HG03575 (cell line): Measurements from ENCODE around the gene CADM4.
"Not testable (repeated sequence)": the region's sequence is repeated elsewhere in the genome, so short reads cannot be mapped to it uniquely, and the experiment has no call there.

ENCODE experiments used
- ATAC-seq: cut with Tn5 transposase; IDR thresholded peaks from one replicate; pipeline ENCODE4 v1.9.1; 2021; ENCODE audit not compliant: unreplicated experiment, insufficient number of reproducible peaks, low FRiP score; ENCODE audit errors: extremely low read depth

Gene CADM4

GRCh38 chr19:43639519-43640423 lies at the start of gene CADM4:
CADM4 (minus strand) TSS chr19:43639850; CDS start chr19:43639790, 60 bp downstream.
- no peak for ATAC-seq

- no peak for ATAC-seq
Observed at GRCh38 chr19:43688059-43688701, 48.5 kb upstream of the CADM4 start.

DNA sequence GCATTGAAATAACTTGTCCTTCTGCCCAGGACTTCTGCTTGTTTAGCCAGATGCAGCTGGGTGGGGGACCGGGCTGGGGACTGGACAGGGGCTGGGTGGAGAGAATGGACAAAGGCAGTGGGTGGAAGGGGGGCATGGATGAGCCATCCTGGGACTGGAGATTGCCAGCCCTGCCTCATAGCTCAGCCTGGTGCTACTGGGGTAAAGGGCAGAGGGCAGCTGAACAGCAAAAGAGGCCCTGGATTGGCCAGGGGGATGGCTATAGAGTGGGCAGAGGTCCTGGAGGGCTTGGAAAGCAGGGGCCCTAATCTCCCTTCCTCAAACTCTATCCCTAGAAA lies 48.0 kb upstream of the CADM4 start:
- ATAC-seq: no peak

GRCh38 chr19:43684326-43684725 lies 44.7 kb upstream of the CADM4 start:
- no peak for ATAC-seq

GRCh38 chr19:43683905-43684304 lies 44.3 kb upstream of the CADM4 start:
- no peak for ATAC-seq

- no peak for ATAC-seq
Observed at GRCh38 chr19:43682824-43683661, 43.4 kb upstream of the CADM4 start.

- not testable (repeated sequence) for ATAC-seq
Observed at GRCh38 chr19:43682269-43682668, 42.6 kb upstream of the CADM4 start.

GRCh38 chr19:43681821-43682220 lies 42.2 kb upstream of the CADM4 start:
- no peak for ATAC-seq

DNA sequence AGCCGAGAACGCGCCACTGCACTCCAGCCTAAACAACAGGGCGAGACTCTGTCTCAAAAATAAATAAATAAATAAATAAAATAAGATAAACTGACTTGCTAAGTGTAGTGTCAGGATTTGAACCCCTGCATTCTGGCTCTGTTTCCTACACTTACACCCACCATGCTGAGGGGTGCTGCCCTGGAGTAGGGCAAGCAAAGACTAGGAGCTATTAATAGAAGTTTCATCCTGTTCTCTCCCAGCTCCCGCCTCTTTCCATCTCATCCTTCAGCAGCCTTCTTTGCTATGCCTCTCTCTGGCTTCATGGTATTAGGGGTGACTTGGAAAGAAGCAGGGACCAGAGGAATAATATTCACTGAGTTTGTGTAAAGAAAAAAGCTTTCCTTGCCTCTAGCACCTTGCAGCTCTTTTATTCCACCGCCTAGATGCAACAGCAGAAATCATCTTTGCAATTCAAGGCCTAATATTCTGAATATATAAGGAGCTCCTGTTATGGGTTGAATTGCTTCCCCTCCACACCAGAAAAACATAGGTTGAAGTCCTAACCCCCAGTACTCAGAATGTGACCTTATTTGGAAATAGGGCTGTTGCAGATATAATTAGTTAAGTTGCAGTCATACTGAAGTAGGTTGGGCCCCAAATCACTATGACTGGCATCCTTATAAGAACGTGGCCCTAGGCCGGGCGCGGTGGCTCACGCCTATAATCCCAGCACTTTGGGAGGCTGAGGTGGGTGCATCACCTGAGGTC lies 39.0 kb upstream of the CADM4 start:
- ATAC-seq: no peak

GRCh38 chr19:43675906-43676305 lies 36.3 kb upstream of the CADM4 start:
- ATAC-seq: no peak

DNA sequence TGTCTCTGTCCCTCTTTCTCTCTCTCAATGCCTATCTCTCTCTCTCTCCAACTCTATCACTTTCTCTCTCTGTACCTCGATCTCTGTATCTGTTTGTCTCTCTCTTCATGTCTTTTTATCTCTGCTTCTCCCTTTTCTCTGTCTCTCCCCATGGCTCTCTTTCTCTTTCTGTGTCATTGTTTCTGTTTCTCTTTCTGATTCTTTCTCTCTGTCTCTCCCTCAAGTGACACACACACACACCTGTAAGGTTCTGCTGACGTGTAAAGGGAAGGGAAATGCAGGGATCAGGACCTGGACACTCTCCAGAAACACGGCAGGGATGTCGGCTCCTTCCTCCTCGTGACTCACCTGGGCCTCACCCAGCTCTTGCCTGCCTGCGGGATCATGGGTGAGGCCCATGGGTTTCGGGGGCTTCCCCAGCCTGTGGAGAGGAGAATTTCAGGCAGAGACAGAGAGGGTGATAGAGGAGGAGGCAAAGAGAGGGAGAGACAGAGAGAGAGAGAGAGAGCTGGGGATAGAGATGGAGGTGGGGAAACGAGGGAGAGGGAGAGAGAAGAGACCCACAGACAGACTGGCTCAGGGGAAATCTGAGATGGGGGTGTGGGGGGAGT lies 35.7 kb upstream of the CADM4 start:
- no peak for ATAC-seq

DNA sequence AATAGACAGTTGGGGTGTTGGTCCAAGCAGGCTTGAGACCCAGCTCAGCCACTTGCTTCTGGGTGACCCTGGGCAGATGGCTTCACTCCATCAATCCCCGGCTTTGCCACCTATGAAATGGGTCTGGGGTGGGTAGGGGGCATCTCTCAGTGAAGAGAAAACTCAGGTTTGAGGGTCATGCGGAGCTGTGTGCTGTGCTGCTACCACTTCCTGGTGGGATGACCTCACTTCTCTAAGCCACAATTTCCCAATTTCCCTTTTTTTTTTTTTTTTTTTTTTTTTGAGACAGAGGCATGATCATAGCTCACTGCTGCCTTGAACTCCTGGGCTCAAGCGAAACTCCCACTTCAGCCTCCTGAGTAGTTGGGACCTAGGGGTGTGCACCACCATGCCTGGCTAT lies 34.9 kb upstream of the CADM4 start:
- no peak for ATAC-seq

DNA sequence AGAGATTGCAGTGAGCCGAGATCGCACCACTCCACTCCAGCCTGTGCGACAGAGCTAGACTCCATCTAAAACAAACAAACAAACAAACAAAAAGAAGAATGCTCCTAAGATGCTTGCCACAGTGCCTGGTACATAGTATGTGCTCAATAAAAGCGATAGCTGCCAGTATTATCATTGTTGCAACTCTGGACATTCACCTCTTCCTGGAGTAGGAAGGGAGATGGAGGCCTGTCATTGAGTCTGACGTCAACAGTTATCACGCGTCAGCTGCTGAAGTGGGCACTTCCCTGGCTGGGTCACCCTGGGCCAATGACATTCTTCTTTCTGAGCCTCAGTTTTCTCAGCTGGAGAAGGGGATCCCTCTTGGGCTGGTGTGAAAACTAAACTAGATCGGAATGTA lies 34.5 kb upstream of the CADM4 start:
- ATAC-seq: no peak

- ATAC-seq: no peak
Observed at GRCh38 chr19:43673637-43674036, 34.0 kb upstream of the CADM4 start.

- ATAC-seq: no peak
Observed at GRCh38 chr19:43672061-43672679, 32.5 kb upstream of the CADM4 start.

DNA sequence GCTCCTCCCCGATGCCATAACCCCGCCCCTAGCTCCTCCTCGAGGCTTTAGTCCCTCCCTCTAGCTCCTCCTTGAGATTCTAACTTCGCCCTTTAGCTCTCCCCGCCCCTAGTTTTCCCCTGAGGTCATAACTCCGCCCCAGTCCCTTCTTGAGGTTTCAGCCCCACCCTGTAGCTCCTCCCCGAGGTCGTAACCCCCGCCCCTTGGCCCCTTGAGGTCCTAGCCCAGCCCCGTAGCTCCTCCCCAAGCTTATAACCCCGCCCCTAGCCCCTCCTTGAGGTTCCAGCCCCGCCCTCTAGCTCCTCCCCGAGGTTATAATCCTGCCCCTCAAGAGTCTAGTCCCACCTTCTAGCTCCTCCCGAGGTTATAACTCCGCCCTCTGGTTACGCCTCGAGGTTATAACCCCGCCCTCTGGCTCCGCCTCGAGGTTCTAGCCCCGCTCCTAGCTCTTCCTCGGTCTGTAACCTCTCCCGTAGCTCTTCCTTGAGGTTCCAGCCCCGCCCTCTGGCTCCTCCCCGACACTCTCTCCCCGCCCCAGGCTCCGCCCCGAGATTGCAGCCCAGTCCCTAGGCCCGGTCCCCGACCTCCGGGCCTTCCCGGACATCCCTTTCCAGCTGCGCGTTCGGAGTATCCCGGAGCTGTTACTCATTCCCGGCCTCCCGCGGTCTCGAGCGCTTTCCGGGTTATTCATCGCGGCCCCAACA lies 28.9 kb upstream of the CADM4 start:
- ATAC-seq: peak; percentile 67

DNA sequence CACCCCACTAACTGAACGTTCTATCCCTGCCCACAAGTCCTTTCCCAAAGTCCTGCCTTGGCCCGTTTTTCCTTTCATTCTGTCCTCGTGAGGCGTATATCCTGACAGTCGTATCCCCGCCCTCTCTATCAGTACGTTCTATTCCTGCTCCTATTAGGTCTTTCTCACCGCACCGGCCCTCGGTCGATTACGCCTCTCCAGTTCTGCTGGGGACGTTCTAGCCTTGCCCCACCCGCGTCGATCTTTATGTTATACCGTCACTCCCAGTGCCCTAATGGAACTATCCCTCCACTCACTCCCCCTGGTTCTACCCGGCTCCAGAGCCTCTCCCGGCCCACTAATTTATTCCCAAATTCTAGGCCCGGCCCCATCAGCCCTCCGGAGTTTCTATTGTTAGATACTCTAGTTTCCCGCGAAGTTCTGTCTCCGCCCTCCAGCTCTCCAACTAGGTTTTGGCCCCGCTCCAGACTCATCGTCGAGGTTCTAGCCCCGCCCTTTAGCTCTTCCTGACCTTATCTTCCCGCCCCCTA lies 28.3 kb upstream of the CADM4 start:
- no peak for ATAC-seq
